ENCODE data around the gene SFT2D1. TPM values are rescaled to one million over a fixed set of nuclear protein-coding genes. Genes with fewer than 3 reads are reported as not detected.

Gene SFT2D1
- total RNA-seq, 1 donor from 2014 or later, result 62.4 TPM

DNA sequence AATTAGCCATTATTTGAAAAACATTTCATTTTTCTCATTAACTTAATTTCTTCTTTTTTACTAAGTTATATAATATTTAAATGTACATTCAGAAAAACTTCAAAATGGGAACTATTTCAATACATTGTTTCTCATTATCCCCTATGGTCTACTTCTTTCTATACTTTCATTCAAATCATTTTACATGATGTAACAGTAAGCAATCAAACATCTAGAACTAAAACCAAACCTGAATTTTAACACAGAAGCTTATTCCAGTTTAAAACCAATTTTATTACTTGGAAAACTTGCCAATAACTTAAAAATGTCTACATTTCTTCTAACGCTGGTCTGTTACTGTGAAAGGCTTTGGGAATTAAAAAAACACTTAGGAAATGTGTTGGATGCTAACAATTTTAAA lies 29.5 kb downstream of the SFT2D1 start:
- TF ChIP-seq, protein P1, sequence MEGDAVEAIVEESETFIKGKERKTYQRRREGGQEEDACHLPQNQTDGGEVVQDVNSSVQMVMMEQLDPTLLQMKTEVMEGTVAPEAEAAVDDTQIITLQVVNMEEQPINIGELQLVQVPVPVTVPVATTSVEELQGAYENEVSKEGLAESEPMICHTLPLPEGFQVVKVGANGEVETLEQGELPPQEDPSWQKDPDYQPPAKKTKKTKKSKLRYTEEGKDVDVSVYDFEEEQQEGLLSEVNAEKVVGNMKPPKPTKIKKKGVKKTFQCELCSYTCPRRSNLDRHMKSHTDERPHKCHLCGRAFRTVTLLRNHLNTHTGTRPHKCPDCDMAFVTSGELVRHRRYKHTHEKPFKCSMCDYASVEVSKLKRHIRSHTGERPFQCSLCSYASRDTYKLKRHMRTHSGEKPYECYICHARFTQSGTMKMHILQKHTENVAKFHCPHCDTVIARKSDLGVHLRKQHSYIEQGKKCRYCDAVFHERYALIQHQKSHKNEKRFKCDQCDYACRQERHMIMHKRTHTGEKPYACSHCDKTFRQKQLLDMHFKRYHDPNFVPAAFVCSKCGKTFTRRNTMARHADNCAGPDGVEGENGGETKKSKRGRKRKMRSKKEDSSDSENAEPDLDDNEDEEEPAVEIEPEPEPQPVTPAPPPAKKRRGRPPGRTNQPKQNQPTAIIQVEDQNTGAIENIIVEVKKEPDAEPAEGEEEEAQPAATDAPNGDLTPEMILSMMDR (conservative IDR thresholded peaks at IDR 0.05; ENCODE audit: low read depth, low read length), result no peak
- H3K4me3 ChIP-seq (ENCODE audit: low read depth, low read length), result no peak overlapping the region
- no peak for DNase-seq (ENCODE audit: low read depth)

DNA sequence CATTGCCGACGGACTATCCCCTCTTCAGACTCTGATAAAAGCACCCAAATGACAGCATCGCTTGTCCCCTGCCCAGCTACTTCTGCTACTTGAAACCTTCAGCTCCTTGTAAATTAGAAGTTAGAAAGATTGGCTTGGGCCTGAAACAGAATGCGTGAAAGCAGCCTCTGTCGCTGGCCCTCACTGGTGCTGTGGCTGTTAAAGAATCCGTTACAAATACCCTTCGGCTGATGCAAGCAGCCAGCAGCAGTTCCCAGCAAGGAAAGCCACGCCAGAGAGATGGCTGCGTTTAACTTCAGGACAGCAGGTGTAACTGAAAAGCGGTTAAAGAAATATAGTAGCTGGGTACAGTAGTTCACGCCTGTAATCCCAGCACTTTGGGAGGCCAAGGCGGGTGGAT lies 31.7 kb downstream of the SFT2D1 start:
- TF ChIP-seq, protein P1 (conservative IDR thresholded peaks at IDR 0.05; ENCODE audit: low read depth, low read length), result no peak
- H3K4me3 ChIP-seq (ENCODE audit: low read depth, low read length), result no peak overlapping the region
- DNase-seq (ENCODE audit: low read depth), result no peak

DNA sequence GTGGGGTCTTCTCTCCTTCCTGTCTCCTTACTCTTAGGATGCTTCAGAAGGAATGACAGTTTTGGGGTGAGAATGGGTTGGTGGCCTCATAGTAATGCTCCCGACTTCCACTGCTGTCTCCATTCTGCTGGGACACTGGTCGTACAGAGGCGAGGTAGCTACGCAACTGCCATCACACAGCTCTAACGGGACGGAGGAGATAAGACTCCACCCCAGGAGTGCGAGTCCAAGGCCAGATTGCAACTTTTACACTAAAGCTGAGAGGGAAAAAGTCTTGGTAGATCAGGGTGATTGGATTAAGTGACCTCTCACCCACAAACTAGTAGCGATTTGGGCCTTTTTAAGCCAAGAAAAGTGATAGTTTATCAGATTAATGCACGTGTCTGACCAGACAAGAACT lies 32.4 kb downstream of the SFT2D1 start:
- no peak overlapping the region for H3K4me3 ChIP-seq (ENCODE audit: low read depth, low read length)
- no peak for DNase-seq (ENCODE audit: low read depth)
- TF ChIP-seq, protein P1 (conservative IDR thresholded peaks at IDR 0.05; ENCODE audit: low read depth, low read length), result no peak

DNA sequence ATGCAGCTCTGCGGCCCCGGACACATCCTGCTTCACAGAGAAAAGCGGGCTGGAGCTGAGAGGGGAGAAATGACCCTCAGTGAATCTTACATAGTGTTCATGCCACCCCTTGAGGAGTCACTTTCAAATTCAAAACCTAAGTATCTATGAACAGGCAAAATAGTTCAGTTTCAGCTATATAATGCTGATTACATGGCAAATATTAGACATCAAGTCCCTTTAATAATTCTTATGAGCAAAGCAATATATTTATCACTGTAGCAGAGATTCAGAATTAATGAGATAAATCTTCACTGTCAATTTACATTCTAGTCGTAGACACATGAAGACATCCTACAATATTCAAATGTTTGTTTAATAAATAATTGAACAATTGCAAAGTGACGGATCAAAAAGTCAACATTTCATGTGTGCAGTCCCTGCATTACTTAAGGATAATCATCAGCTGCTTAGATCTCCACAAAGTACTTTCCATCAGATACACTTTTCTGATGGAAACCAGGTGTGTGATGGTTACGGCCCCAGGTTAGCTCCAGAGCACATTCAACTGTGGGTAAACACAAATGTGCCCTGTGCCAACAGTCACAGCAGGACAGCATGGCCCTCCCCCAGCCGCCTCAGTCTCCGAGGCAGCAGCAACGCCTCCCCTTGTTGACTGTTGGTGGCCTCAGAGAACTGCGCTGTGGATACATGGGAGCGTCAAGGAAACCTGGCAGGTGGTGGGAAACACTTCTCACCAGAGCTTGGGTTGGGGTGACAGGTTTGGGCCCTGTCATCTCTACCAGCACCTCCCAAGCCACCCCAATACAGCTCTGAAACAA lies 33.4 kb downstream of the SFT2D1 start:
- H3K4me3 ChIP-seq (ENCODE audit: low read depth, low read length), result no peak overlapping the region
- TF ChIP-seq, protein P1 (conservative IDR thresholded peaks at IDR 0.05; ENCODE audit: low read depth, low read length), result no peak
- no peak for DNase-seq (ENCODE audit: low read depth)

DNA sequence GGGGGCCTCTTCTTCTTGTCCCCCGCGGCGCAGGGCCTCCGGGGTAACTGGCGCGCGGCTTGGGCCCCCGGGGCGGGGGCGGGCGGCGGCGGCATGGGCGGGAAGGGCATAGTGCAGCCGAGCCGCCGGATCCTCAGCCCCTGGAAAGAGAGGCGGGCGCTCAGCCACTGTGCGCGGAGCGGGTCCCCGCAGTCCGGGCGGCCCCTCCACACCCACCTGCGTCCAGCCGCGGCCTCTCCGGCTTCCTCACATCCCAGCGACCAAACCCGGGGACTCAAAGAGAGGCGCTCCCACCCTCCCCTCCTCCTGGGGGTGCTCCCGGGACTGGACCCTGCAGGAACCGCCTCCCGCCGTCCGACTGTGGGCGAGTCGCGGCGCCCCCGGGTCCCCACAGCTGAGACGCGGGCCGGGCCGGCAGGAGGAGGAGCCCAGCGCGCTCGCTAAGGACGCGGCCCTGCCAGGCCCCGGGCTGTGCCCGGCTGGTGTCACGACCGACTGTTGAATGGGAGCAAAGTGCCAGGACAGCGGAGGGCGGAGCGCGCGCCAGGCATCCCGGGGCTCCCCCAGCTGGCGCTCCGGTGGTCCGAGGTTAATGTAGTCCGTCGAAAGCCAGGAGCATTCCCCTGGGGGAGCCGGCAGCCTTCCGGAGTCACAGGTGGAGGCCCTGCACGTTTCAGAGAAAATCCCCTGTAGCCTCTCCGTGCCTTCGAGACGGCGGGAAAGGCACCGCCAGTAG lies 34.1 kb downstream of the SFT2D1 start, which contains the start of gene PRR18:
TSS of gene PRR18 (minus strand) at position 360 of the 736 bp plus-strand sequence. CDS start at position 110, 250 bp downstream.
- peak within 1 kb of the TSS; percentile 37 for H3K4me3 ChIP-seq (ENCODE audit: low read depth, low read length)
- TF ChIP-seq, protein P1 (conservative IDR thresholded peaks at IDR 0.05; ENCODE audit: low read depth, low read length), result no peak
- no peak for DNase-seq (ENCODE audit: low read depth)

DNA sequence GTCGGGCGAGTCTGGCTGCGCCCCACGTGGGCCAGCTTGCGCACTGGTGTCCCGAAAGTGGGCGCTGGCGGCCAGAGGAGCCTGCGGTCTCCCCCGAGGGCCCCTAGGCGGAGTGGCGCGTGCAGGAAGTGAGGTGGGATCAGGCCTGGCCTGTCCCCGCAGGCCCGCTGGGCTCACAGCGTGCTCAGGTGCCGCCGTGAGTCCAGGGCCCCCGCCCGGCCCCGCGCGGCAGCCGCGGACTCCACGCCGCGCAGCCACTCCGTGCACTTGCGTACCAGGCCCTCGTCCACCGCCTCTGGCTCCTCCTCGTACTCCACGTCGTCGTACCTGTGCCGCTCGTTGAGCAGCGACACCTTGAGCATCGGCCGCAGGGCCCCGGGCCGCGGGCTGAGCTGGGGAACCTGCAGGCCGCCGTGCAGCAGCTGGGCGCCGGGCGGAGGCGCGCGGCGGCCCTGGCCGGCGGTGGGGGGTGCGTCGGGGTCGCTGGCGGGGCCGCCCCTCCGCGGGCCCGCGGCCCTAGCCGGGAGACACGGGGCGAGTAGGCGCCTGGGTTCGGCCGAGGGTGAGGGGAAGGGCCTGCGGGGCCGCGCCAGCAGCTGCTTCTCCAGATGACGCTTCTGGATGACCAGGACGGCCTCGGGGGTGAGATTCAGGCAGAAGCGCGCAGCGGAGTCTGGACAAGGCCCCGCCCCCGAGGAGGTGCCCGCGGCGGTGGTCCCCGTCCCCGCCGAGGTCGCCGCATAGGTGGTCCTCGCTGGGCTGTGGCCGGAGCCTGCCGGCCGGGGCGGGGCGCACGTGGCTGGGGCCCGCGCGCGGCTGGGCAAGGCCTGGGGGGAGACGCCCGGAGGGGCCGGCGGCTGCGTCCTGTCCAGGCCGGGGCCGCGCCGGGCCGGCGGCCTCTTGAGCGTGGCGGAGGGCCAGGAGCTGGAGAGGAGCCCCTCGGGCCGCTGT lies 35.0 kb downstream of the SFT2D1 start:
- DNase-seq (ENCODE audit: low read depth), result no peak
- TF ChIP-seq, protein P1 (conservative IDR thresholded peaks at IDR 0.05; ENCODE audit: low read depth, low read length), result no peak
- peak overlapping the region; percentile 37 for H3K4me3 ChIP-seq (ENCODE audit: low read depth, low read length)
